A673 (cell line): ENCODE measurements around the gene MRC1. TPM values are rescaled to one million over a fixed set of nuclear protein-coding genes. Genes with fewer than 3 reads are reported as not detected.

Experiments
- BruUV-seq: library from RNA; stranded (reverse); fragments of 400-500 nt; replicated peaks from 2 replicates; lab custom pipeline; 2021; lab: Mats Ljungman, UMichigan
- CTCF ChIA-PET: fragments of 300-600 bp; sonication (Branson Sonifier 250); formaldehyde crosslinking; loops from one replicate; lab custom pipeline; 2022; ENCODE audit warnings: antibody characterized with exemption; lab: Charles Lee
- POLR2A ChIA-PET: fragments of 300-600 bp; sonication (Branson Sonifier 250); formaldehyde crosslinking; loops from one replicate; lab custom pipeline; 2022; ENCODE audit warnings: antibody characterized with exemption; ENCODE audit not compliant: low non-redundant PET; lab: Charles Lee
- DNase-seq: peaks from one replicate; pipeline ENCODE4 v3.0.0-alpha.2; 2015; ENCODE audit warnings: low spot score
- H3K27ac ChIP-seq: fragments of 200-600 bp; sonication (generic); 2 replicates; pipeline ENCODE4 v1.5.1; 2016; ENCODE audit warnings: mixed run types, low read depth, mild to moderate bottlenecking, mixed read lengths, antibody characterized with exemption, low read length; ENCODE audit not compliant: poor library complexity, severe bottlenecking
- H3K27me3 ChIP-seq: fragments of 200-600 bp; sonication (generic); replicated peaks from 2 replicates; pipeline ENCODE4 v1.6.1; 2017; ENCODE audit warnings: mixed run types, low read depth, mild to moderate bottlenecking, mixed read lengths, antibody characterized with exemption, low read length; ENCODE audit not compliant: insufficient read depth, poor library complexity
- H3K36me3 ChIP-seq: fragments of 200-600 bp; sonication (generic); 2 replicates; pipeline ENCODE4 v1.6.1; 2016; ENCODE audit warnings: mixed run types, mild to moderate bottlenecking, mixed read lengths, antibody characterized with exemption, low read length; ENCODE audit not compliant: insufficient read depth, poor library complexity, severe bottlenecking
- H3K4me1 ChIP-seq: fragments of 200-600 bp; sonication (generic); 2 replicates; pipeline ENCODE4 v1.6.1; 2017; ENCODE audit warnings: mixed run types, mild to moderate bottlenecking, mixed read lengths, antibody characterized with exemption, low read length; ENCODE audit not compliant: insufficient read depth, poor library complexity, severe bottlenecking
- H3K4me3 ChIP-seq: fragments of 200-600 bp; sonication (generic); 2 replicates; pipeline ENCODE4 v1.5.1; 2016; ENCODE audit warnings: low read depth, mixed run types, mild to moderate bottlenecking, mixed read lengths, low read length; ENCODE audit not compliant: poor library complexity, severe bottlenecking
- H3K9me3 ChIP-seq: fragments of 200-600 bp; sonication (generic); 2 replicates; pipeline ENCODE4 v1.6.1; 2016; ENCODE audit warnings: mixed run types, low read depth, mild to moderate bottlenecking, mixed read lengths, antibody characterized with exemption, low read length; ENCODE audit not compliant: poor library complexity, severe bottlenecking
- EZH2 ChIP-seq: fragments of 200-600 bp; sonication (generic); IDR thresholded peaks from 2 replicates; pipeline ENCODE4 v1.6.1; 2017; ENCODE audit warnings: borderline replicate concordance, low read depth, mild to moderate bottlenecking, mixed read lengths, antibody characterized with exemption, low read length; ENCODE audit not compliant: poor library complexity, severe bottlenecking
- intact Hi-C: fragments of 100-400 bp; cut with micrococcal nuclease; formaldehyde crosslinking; loops from one replicate; pipeline ENCODE4 v1.10.0; 2022; ENCODE audit not compliant: unreplicated experiment
- total RNA-seq: library from RNA; stranded (reverse); gene quantifications from 2 replicates; pipeline ENCODE4 v1.2.3, GENCODE V29; 2021
- TF ChIP-seq, protein P1 (sequence below): fragments of 300-800, 200-600 bp; sonication (generic); conservative IDR thresholded peaks from 2 replicates; pipeline ENCODE4 v1.5.1; 2017; ENCODE audit warnings: low read depth, mild to moderate bottlenecking, antibody characterized with exemption, low read length, moderate library complexity, mixed read lengths

The MRC1 gene
- total RNA-seq, 1 experiment from 2014 or later = 0.15 TPM

DNA sequence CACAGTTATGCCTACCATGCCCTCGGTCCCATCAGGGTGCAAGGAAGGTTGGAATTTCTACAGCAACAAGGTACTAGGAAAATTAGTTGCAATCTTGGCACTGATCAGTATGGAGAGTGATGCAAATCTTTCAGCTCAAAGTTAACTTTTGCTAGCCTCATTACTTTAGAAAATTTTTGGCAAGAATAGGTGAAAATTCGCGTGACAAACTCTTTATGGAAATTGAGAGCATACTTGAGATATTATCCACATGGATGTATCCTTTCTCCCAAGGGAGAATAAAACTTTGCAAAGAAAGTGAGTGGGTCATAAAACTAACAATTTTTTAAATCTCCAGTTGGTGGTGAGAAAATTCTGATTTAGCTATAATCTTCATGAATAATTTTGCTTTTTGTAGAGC lies 71.5 kb downstream of the MRC1 start:
- POLR2A ChIA-PET = no interaction called here

DNA sequence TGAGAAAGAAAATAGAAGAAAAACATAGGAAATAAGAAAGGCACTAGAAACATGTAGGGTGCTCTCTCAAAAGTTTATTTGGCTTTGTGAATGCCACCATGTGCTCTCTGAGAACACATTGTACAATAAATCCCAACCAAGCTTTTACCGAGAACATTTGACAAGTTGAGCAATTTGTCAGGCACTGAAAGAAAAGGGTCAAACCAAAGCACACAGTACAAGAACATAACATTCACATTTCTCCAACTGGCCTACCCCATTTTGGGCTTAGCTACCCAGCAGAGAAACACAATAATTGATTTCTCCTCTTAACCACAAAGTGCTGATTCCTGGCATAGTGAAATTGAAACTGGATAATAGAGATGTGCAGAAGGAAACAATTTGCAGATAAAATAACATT lies 73.4 kb downstream of the MRC1 start:
- DNase-seq = peak; percentile 7
- Histone ChIP-seq H3K27me3 (no peaks in the 10 kb centered on the region), H3K4me1 (no peaks in the 10 kb centered on the region), H3K27ac (no peak overlapping the region), H3K4me3 (no peak overlapping the region), H3K9me3 (no peaks in the 10 kb centered on the region), H3K36me3 (no peaks in the 10 kb centered on the region)
- no TSS peak for BruUV-seq
- TF ChIP-seq, protein P1, sequence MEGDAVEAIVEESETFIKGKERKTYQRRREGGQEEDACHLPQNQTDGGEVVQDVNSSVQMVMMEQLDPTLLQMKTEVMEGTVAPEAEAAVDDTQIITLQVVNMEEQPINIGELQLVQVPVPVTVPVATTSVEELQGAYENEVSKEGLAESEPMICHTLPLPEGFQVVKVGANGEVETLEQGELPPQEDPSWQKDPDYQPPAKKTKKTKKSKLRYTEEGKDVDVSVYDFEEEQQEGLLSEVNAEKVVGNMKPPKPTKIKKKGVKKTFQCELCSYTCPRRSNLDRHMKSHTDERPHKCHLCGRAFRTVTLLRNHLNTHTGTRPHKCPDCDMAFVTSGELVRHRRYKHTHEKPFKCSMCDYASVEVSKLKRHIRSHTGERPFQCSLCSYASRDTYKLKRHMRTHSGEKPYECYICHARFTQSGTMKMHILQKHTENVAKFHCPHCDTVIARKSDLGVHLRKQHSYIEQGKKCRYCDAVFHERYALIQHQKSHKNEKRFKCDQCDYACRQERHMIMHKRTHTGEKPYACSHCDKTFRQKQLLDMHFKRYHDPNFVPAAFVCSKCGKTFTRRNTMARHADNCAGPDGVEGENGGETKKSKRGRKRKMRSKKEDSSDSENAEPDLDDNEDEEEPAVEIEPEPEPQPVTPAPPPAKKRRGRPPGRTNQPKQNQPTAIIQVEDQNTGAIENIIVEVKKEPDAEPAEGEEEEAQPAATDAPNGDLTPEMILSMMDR = no peak
- no peak for TF ChIP-seq EZH2
- ChIA-PET POLR2A (no interaction called here), CTCF (no interaction called here)
- intact Hi-C loops = no loop called here

More for the DNA sequence above, 71.5 kb downstream of the MRC1 start:
- Histone ChIP-seq H3K4me3 (no peak overlapping the region), H3K9me3 (no peaks in the 10 kb centered on the region), H3K27ac (no peak overlapping the region), H3K36me3 (no peaks in the 10 kb centered on the region), H3K4me1 (no peaks in the 10 kb centered on the region), H3K27me3 (no peaks in the 10 kb centered on the region)
- intact Hi-C loops = no loop called here
- no peak for DNase-seq
- CTCF ChIA-PET = no interaction called here
- TF ChIP-seq, protein P1 = no peak
- no peak for TF ChIP-seq EZH2
- no TSS peak for BruUV-seq

DNA sequence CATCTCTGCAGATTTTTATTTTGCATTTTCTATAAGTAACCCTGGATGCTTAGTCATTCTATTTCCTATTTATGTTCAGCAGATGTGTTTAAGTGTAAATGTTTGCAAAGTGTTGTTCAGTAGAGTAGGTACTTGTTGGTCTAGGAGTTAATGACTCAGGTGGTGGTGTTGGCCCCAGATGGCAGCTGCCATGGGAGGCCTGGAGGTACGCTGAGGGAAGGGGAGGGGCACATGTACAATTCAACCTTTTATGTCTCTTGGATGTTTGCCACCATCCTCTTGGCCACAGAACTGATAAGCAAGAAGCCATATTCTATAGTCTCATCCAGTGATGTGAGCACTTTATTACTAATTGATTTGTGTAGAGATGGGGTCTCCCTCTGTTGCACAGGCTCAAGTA lies 74.5 kb downstream of the MRC1 start:
- ChIA-PET CTCF (no interaction called here), POLR2A (no interaction called here)
- no TSS peak for BruUV-seq
- intact Hi-C loops = no loop called here
- DNase-seq = no peak
- Histone ChIP-seq H3K36me3 (no peaks in the 10 kb centered on the region), H3K4me3 (no peak overlapping the region), H3K9me3 (no peaks in the 10 kb centered on the region), H3K4me1 (no peaks in the 10 kb centered on the region), H3K27ac (no peak overlapping the region), H3K27me3 (no peaks in the 10 kb centered on the region)
- TF ChIP-seq EZH2 = no peak
- TF ChIP-seq, protein P1 = no peak
